ENCODE data around the gene COX7A2.

The COX7A2 gene

GRCh38 chr6:75243333-75244062 lies at the start of gene COX7A2:
TSS of gene COX7A2 (minus strand) at chr6:75243801. CDS start at chr6:75243734, 67 bp downstream.
- Histone ChIP-seq H3K36me3 (ENCODE audit: control insufficient read depth, insufficient read depth, low read length) (peaks cover 3% of the 10 kb centered on the region), H3K9ac (ENCODE audit: low read length) (peak within 1 kb of the TSS; percentile 63), H3K4me1 (ENCODE audit: control insufficient read depth, insufficient read depth, low read length) (peaks cover 2% of the 10 kb centered on the region), H3K4me3 (ENCODE audit: low read length) (peak within 1 kb of the TSS; percentile 83), H3K27me3 (ENCODE audit: control insufficient read depth, insufficient read depth, low read length) (no peaks in the 10 kb centered on the region), H3K27ac (ENCODE audit: low read depth, low read length) (peak within 1 kb of the TSS; percentile 90)

GRCh38 chr6:75292555-75292954 lies 49.0 kb upstream of the COX7A2 start:
- Histone ChIP-seq H3K9ac (ENCODE audit: low read length) (no peak overlapping the region), H3K4me3 (ENCODE audit: low read length) (no peak overlapping the region), H3K27me3 (ENCODE audit: control insufficient read depth, insufficient read depth, low read length) (no peaks in the 10 kb centered on the region), H3K4me1 (ENCODE audit: control insufficient read depth, insufficient read depth, low read length) (no peaks in the 10 kb centered on the region), H3K36me3 (ENCODE audit: control insufficient read depth, insufficient read depth, low read length) (no peaks in the 10 kb centered on the region), H3K27ac (ENCODE audit: low read depth, low read length) (no peak overlapping the region)

- Histone ChIP-seq H3K27ac (ENCODE audit: low read depth, low read length) (no peak overlapping the region), H3K36me3 (ENCODE audit: control insufficient read depth, insufficient read depth, low read length) (no peaks in the 10 kb centered on the region), H3K4me3 (ENCODE audit: low read length) (no peak overlapping the region), H3K9ac (ENCODE audit: low read length) (no peak overlapping the region), H3K4me1 (ENCODE audit: control insufficient read depth, insufficient read depth, low read length) (no peaks in the 10 kb centered on the region), H3K27me3 (ENCODE audit: control insufficient read depth, insufficient read depth, low read length) (no peaks in the 10 kb centered on the region)
These were observed 48.1 kb upstream of the COX7A2 start for GRCh38 chr6:75291744-75292143.

- Histone ChIP-seq H3K9ac (ENCODE audit: low read length) (no peak overlapping the region), H3K27me3 (ENCODE audit: control insufficient read depth, insufficient read depth, low read length) (no peaks in the 10 kb centered on the region), H3K36me3 (ENCODE audit: control insufficient read depth, insufficient read depth, low read length) (no peaks in the 10 kb centered on the region), H3K4me1 (ENCODE audit: control insufficient read depth, insufficient read depth, low read length) (no peaks in the 10 kb centered on the region), H3K27ac (ENCODE audit: low read depth, low read length) (no peak overlapping the region), H3K4me3 (ENCODE audit: low read length) (no peak overlapping the region)
These were observed 47.7 kb upstream of the COX7A2 start for GRCh38 chr6:75291331-75291730.

GRCh38 chr6:75290136-75290945 lies 46.7 kb upstream of the COX7A2 start:
- peak overlapping the region; percentile 18 for H3K27ac ChIP-seq (ENCODE audit: low read depth, low read length)
- H3K36me3 ChIP-seq (ENCODE audit: control insufficient read depth, insufficient read depth, low read length), result no peaks in the 10 kb centered on the region
- H3K27me3 ChIP-seq (ENCODE audit: control insufficient read depth, insufficient read depth, low read length), result no peaks in the 10 kb centered on the region
- H3K9ac ChIP-seq (ENCODE audit: low read length), result no peak overlapping the region
- no peak overlapping the region for H3K4me3 ChIP-seq (ENCODE audit: low read length)
- H3K4me1 ChIP-seq (ENCODE audit: control insufficient read depth, insufficient read depth, low read length), result peaks cover 2% of the 10 kb centered on the region

- no peaks in the 10 kb centered on the region for H3K27me3 ChIP-seq (ENCODE audit: control insufficient read depth, insufficient read depth, low read length)
- peaks cover 3% of the 10 kb centered on the region for H3K4me1 ChIP-seq (ENCODE audit: control insufficient read depth, insufficient read depth, low read length)
- H3K4me3 ChIP-seq (ENCODE audit: low read length), result no peak overlapping the region
- H3K27ac ChIP-seq (ENCODE audit: low read depth, low read length), result no peak overlapping the region
- no peak overlapping the region for H3K9ac ChIP-seq (ENCODE audit: low read length)
- no peaks in the 10 kb centered on the region for H3K36me3 ChIP-seq (ENCODE audit: control insufficient read depth, insufficient read depth, low read length)
These were observed 44.4 kb upstream of the COX7A2 start for GRCh38 chr6:75288023-75288422.

GRCh38 chr6:75287424-75287823 lies 43.8 kb upstream of the COX7A2 start:
- Histone ChIP-seq H3K4me1 (ENCODE audit: control insufficient read depth, insufficient read depth, low read length) (peaks cover 4% of the 10 kb centered on the region), H3K27me3 (ENCODE audit: control insufficient read depth, insufficient read depth, low read length) (no peaks in the 10 kb centered on the region), H3K4me3 (ENCODE audit: low read length) (no peak overlapping the region), H3K27ac (ENCODE audit: low read depth, low read length) (no peak overlapping the region), H3K36me3 (ENCODE audit: control insufficient read depth, insufficient read depth, low read length) (no peaks in the 10 kb centered on the region), H3K9ac (ENCODE audit: low read length) (no peak overlapping the region)

GRCh38 chr6:75286955-75287354 lies 43.4 kb upstream of the COX7A2 start:
- Histone ChIP-seq H3K27me3 (ENCODE audit: control insufficient read depth, insufficient read depth, low read length) (no peaks in the 10 kb centered on the region), H3K4me3 (ENCODE audit: low read length) (no peak overlapping the region), H3K4me1 (ENCODE audit: control insufficient read depth, insufficient read depth, low read length) (peaks cover 6% of the 10 kb centered on the region), H3K36me3 (ENCODE audit: control insufficient read depth, insufficient read depth, low read length) (no peaks in the 10 kb centered on the region), H3K9ac (ENCODE audit: low read length) (no peak overlapping the region), H3K27ac (ENCODE audit: low read depth, low read length) (no peak overlapping the region)

GRCh38 chr6:75285283-75285639 lies 41.7 kb upstream of the COX7A2 start:
- Histone ChIP-seq H3K36me3 (ENCODE audit: control insufficient read depth, insufficient read depth, low read length) (no peaks in the 10 kb centered on the region), H3K9ac (ENCODE audit: low read length) (peak overlapping the region; percentile 61), H3K27ac (ENCODE audit: low read depth, low read length) (peak overlapping the region; percentile 83), H3K27me3 (ENCODE audit: control insufficient read depth, insufficient read depth, low read length) (no peaks in the 10 kb centered on the region), H3K4me3 (ENCODE audit: low read length) (peak overlapping the region; percentile 78), H3K4me1 (ENCODE audit: control insufficient read depth, insufficient read depth, low read length) (peaks cover 7% of the 10 kb centered on the region)

- H3K9ac ChIP-seq (ENCODE audit: low read length), result peak within 1 kb of the TSS; percentile 85
- H3K4me1 ChIP-seq (ENCODE audit: control insufficient read depth, insufficient read depth, low read length), result peaks cover 7% of the 10 kb centered on the region
- H3K4me3 ChIP-seq (ENCODE audit: low read length), result peak within 1 kb of the TSS; percentile 82
- no peaks in the 10 kb centered on the region for H3K36me3 ChIP-seq (ENCODE audit: control insufficient read depth, insufficient read depth, low read length)
- no peaks in the 10 kb centered on the region for H3K27me3 ChIP-seq (ENCODE audit: control insufficient read depth, insufficient read depth, low read length)
- peak within 1 kb of the TSS; percentile 89 for H3K27ac ChIP-seq (ENCODE audit: low read depth, low read length)
These were observed 41.2 kb upstream of the COX7A2 start, which contains the start of gene TMEM30A for GRCh38 chr6:75284632-75285282. TSS of gene TMEM30A (minus strand) at chr6:75284792. CDS start at chr6:75284638, 154 bp downstream.

GRCh38 chr6:75283907-75284631 lies 40.5 kb upstream of the COX7A2 start:
- H3K27me3 ChIP-seq (ENCODE audit: control insufficient read depth, insufficient read depth, low read length), result no peaks in the 10 kb centered on the region
- H3K9ac ChIP-seq (ENCODE audit: low read length), result peak overlapping the region; percentile 85
- peak overlapping the region; percentile 89 for H3K27ac ChIP-seq (ENCODE audit: low read depth, low read length)
- H3K4me1 ChIP-seq (ENCODE audit: control insufficient read depth, insufficient read depth, low read length), result peaks cover 7% of the 10 kb centered on the region
- H3K4me3 ChIP-seq (ENCODE audit: low read length), result peak overlapping the region; percentile 82
- no peaks in the 10 kb centered on the region for H3K36me3 ChIP-seq (ENCODE audit: control insufficient read depth, insufficient read depth, low read length)

GRCh38 chr6:75282706-75283105 lies 39.1 kb upstream of the COX7A2 start:
- H3K9ac ChIP-seq (ENCODE audit: low read length), result no peak overlapping the region
- H3K27me3 ChIP-seq (ENCODE audit: control insufficient read depth, insufficient read depth, low read length), result no peaks in the 10 kb centered on the region
- no peak overlapping the region for H3K27ac ChIP-seq (ENCODE audit: low read depth, low read length)
- H3K4me1 ChIP-seq (ENCODE audit: control insufficient read depth, insufficient read depth, low read length), result peaks cover 7% of the 10 kb centered on the region
- H3K4me3 ChIP-seq (ENCODE audit: low read length), result peak overlapping the region; percentile 40
- H3K36me3 ChIP-seq (ENCODE audit: control insufficient read depth, insufficient read depth, low read length), result no peaks in the 10 kb centered on the region
